HG02642 (cell line): ENCODE measurements around the gene TRPM8.
A peak's percentile ranks its signal among the peaks of the same experiment; 100 is the strongest.
"Not testable (repeated sequence)": the region's sequence is repeated elsewhere in the genome, so short reads cannot be mapped to it uniquely, and the experiment has no call there.

Experiments
- ATAC-seq: cut with Tn5 transposase; IDR thresholded peaks from one replicate; pipeline ENCODE4 v1.9.1; 2021; ENCODE audit warnings: mild to moderate bottlenecking; ENCODE audit not compliant: unreplicated experiment, poor library complexity

TRPM8 gene

GRCh38 chr2:233917116-233917515 is at the start of gene TRPM8:
TSS of gene TRPM8 (plus strand) at chr2:233917373. CDS start at chr2:233926538, 9,165 bp downstream.
- ATAC-seq = no peak

GRCh38 chr2:233867993-233868532 is 49.1 kb upstream of the TRPM8 start, which contains the start of gene MSL3B:
TSS of gene MSL3B (minus strand) at chr2:233868386.
- ATAC-seq = peak; percentile 72

DNA sequence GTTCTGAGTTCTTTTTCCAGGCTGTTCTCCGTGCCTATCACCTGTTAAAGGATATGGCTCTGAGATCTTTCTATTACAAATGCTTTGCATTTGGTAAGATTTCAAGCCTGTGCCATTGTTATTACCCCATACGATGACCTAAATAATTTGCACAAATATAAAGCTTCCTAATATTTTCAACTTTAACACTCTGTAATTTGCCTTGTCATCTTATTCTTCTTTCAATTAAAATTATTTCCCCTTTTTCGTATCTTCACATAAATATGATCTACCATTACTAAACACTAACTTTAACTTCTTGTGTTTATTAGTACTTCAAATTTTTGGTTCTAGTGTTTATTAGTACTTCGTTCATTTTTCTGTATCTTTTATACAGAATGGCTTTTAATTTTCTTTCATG is 45.7 kb upstream of the TRPM8 start:
- ATAC-seq = no peak

DNA sequence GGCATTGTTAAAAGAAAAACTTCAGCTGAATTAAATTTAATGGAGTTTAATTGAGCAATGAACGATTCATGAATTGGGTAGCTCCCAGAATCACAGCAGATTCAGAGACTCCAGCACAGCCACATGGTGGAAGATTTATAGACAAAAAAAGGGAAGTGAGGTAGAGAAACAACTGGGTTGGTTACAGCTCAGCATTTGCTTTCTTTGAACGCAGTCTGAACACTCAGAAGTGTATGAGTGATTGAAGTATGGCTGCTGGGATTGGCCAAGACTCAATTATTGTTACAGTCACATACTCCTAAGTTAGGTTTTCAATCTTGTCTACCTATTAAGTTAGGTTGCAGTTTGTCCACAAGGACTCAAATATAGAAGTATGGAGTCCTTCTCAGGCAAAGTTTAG is 45.0 kb upstream of the TRPM8 start:
- not testable (repeated sequence) for ATAC-seq

- no peak for ATAC-seq
Measured at GRCh38 chr2:233882353-233882752, 34.8 kb upstream of the TRPM8 start.

DNA sequence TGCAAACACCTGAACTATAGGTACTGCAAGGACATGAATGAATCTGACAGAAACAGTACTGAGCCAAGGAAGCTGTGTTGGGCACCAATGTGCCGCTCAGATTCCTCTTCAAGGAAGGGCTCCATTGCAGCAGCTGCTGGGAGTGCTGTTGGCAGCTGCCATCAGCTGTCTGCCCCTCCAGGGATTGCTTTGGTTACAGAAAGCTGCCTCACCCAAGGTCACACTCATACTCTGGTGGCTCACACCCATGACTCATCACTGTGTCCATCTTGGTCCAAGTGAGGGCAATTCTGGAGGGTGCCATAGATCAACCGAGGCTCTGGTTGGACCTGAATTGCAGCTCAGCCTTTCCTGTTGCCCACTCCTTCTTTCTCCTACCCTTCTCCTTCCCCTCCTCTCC is 24.4 kb upstream of the TRPM8 start:
- no peak for ATAC-seq

DNA sequence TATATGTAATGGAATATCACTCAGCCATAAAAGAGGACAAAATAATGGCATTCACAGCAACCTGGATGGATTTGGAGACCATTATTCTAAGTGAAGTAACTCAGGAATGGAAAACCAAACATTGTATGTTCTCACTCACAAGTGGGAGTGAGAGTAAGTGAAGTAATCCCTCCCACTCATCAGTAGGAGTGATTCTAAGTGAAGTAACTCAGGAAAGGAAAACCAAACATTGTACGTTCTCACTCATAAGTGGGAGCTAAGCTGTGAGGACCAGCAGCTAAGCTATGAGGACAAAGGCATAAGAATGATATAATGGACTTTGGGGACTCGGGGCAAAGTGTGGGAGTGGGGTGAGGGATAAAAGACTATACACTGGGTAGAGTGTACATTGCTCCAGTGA is 20.9 kb upstream of the TRPM8 start:
- not testable (repeated sequence) for ATAC-seq

DNA sequence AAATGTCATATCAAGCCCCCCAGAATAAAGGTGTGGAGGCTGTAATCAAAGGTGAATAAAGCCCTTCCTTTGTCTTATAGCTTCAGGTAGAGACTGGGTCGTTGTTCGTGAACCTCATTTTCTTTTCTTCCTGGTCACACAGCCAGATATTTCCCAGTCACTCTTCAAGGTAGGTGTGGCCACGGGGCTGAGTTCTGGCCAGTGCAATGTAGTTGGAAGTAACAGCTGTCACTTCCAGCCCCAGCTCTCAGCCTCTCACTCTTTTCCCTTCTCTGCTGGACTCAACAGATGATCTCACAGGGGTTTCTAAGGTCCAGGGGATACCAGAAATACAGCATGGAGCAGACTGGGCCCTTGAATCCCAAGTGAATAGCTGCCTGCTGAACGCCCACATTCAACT is 15.8 kb upstream of the TRPM8 start:
- ATAC-seq = no peak

- ATAC-seq = no peak
Measured at GRCh38 chr2:233901884-233902283, 15.3 kb upstream of the TRPM8 start.

GRCh38 chr2:233905945-233906344 is 11.2 kb upstream of the TRPM8 start:
- no peak for ATAC-seq

DNA sequence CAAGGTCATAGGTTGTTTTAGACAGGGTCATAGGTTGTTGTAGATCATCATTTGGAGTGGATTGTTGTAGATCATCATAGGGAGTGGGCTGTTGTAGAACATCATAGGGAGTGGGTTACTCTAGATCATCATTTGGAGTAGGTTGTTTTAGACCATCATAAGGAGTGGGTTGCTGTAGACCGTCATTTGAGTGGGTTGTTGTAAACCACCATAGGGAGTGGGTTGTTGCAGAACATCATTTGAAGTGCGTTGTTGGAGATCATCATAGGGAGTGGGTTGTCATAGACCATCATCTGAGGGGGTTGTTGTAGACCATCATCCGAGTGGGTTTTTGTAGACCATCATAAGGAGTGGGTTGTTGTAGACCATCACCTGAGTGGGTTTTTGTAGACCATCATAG is 9.5 kb upstream of the TRPM8 start:
- no peak for ATAC-seq

DNA sequence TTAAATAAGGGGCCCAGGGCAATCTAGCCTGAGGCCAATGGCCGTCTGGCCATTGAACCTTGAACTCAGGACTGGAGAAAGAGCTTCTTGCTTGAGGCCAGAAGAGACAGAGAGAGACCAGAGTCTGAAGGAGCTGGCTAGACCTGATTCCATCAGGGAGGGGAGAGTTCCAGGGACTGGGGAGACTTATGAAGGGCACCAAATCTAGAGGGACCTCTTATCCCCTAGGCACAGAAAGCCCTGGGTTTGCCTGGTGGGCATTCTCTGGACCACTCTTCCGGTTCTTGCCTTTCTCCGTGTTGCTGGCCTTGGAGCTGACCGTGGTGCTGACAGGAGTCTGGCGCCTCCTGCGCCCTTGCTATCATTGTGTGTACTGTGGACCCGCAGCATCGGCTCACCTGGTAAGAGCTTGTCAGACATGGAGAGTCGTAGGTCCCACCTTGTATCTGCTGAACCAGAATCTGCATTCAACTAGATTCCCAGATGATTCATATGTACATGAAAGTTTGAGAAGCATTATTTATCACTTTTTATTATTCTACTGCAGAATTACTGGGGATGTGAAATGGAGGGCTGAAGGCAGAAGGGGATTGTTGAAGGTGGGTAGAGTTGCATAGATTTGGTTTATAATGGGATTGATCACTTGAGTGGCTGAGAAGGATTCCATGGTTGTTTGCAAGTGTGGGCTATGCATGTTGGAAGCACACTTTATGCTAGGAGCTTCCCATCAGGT is 4.3 kb upstream of the TRPM8 start:
- no peak for ATAC-seq

- ATAC-seq = no peak
Measured at GRCh38 chr2:233915128-233915527, 2.0 kb upstream of the TRPM8 start.

DNA sequence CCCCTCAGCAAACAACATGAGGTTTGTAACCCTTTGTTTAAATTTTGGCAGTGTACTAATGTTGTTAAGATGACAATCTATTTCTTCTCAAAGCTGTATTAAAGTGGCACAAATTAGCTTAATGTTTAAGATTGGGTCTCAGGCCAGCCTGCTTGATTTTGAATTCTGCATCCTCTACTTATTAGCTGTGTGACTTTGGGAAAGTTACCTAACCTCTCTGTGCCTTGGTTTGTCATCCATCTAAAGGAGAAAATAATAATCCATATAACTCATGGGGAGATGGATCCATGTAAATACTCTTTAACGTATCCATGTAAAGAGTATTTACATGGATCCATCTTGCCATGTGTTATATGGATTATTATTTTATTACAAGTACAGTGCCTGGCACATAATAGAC is 2.1 kb downstream of the TRPM8 start:
- no peak for ATAC-seq

- ATAC-seq = no peak
Measured at GRCh38 chr2:233919938-233920337, 2.8 kb downstream of the TRPM8 start.

DNA sequence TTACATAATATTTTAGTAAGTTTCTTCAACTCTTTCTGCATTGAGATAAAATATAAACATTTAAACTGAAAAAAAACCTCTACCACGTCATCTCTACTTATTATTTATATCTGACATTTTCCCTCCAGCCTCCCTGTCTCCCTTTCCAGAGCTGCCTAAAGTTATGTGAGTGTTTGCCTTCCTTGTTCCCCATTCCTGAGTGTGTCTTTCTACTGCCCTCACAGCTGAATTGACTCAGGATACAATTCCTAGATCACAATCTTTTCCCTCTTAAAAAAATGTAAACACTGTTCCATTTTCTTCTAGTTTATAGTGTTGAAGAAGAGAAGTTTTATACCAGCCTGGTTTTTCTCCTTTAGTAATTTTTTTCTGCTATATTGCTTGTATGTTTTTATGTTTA is 5.3 kb downstream of the TRPM8 start:
- ATAC-seq = no peak

- ATAC-seq = no peak
Measured at GRCh38 chr2:233925402-233925801, 8.2 kb downstream of the TRPM8 start.

- no peak for ATAC-seq
Measured at GRCh38 chr2:233926806-233927205, 9.6 kb downstream of the TRPM8 start.

GRCh38 chr2:233928594-233929351 is 11.6 kb downstream of the TRPM8 start:
- ATAC-seq = no peak

- no peak for ATAC-seq
Measured at GRCh38 chr2:233929352-233930022, 12.3 kb downstream of the TRPM8 start.

- ATAC-seq = no peak
Measured at GRCh38 chr2:233934524-233934923, 17.4 kb downstream of the TRPM8 start.
